Heart left ventricle (tissue), 16 donors: ENCODE measurements around the gene RNF150. TPM values are rescaled to one million over a fixed set of nuclear protein-coding genes. Genes with fewer than 3 reads are reported as not detected.

Experiments
- ATAC-seq, 4 donors: fragments of 200-7000 bp; cut with Tn5 transposase; one replicate each; pipeline ENCODE4 v1.9.1; 2020 to 2022; ENCODE audit warnings: moderate library complexity in 4 of 4, mild to moderate bottlenecking in 3 of 4, moderate number of reproducible peaks in 1 of 4
- DNase-seq, 5 donors: peaks; one replicate each; pipeline ENCODE4 v3.0.0-alpha.2; 2020
- H3K27ac ChIP-seq, 12 donors: fragments of 200-600 bp; sonication (generic) in 4 of 12; one replicate each; pipeline versions ENCODE4 v1.5.0 to v1.8.0; 2016 to 2022; ENCODE audit warnings: mild to moderate bottlenecking in 2 of 12
- H3K27me3 ChIP-seq, 9 donors: fragments of 200-600 bp; sonication (generic) in 2 of 9; one replicate each; pipeline versions ENCODE4 v1.5.1 to v1.8.0; 2016 to 2022; ENCODE audit warnings: mild to moderate bottlenecking in 3 of 9
- H3K36me3 ChIP-seq, 9 donors: fragments of 200-600 bp; sonication (generic) in 2 of 9; one replicate each; pipeline versions ENCODE4 v1.5.0 to v1.8.0; 2018 to 2022; ENCODE audit warnings: mild to moderate bottlenecking in 2 of 9
- H3K4me1 ChIP-seq, 12 donors: fragments of 200-600 bp; sonication (generic) in 4 of 12; one replicate each; pipeline versions ENCODE4 v1.5.0 to v1.8.0; 2016 to 2022; ENCODE audit warnings: mild to moderate bottlenecking in 3 of 12
- H3K4me3 ChIP-seq, 12 donors: fragments of 200-600 bp; sonication (generic) in 4 of 12; one replicate each; pipeline versions ENCODE4 v1.5.0 to v1.8.0; 2017 to 2022; ENCODE audit warnings: mild to moderate bottlenecking in 9 of 12, moderate library complexity in 4 of 12
- H3K9me3 ChIP-seq, 12 donors: fragments of 200-600 bp; sonication (generic) in 4 of 12; one replicate each; pipeline versions ENCODE4 v1.5.0 to v1.8.0; 2016 to 2022; ENCODE audit warnings: mild to moderate bottlenecking in 1 of 12
- POLR2A ChIP-seq, 2 donors: fragments of 450-650 bp; IDR thresholded peaks; one replicate each; pipeline ENCODE4 v1.6.1; 2017; ENCODE audit warnings: antibody characterized with exemption in 2 of 2, mild to moderate bottlenecking in 2 of 2, moderate library complexity in 2 of 2
- WGBS, 4 donors: extraction: QIAGEN DNeasy Blood & Tissue Kit in 2 of 4; methylation state at CpG; one replicate each; pipeline versions ENCODE4 v1.1.5 to v1.1.7; 2013 to 2018; 5-methylcytosine and 5-hydroxymethylcytosine counted together
- intact Hi-C, 10 donors: fragments of 100-400 bp; cut with DNase I; formaldehyde crosslinking; loops; one replicate each; pipeline versions ENCODE4 v1.11.1 to v1.14.2; 2022
- polyA plus RNA-seq, 2 donors: library from polyadenylated mRNA; stranded (reverse); fragments of 200-250 nt; gene quantifications; one replicate each; pipeline ENCODE4 v1.2.3, GENCODE V29; 2013
- total RNA-seq, 9 donors: library from RNA; depleted of rRNA in 2 of 9; stranded (reverse); fragments of >200 nt in 2 of 9; fragmentation: NEBNext Ultra II Directional in 3 of 9; extraction: Animal tissue kit (Norgen Biotek cat#: 25700) in 3 of 9; gene quantifications; one replicate each; pipeline versions ENCODE4 v1.1.0 to v1.2.4, GENCODE V29; 2016 to 2023
- TF ChIP-seq, protein P1 (sequence below), 12 donors: fragments of 200-600 bp; sonication (generic) in 4 of 12; IDR thresholded peaks; one replicate each; pipeline versions ENCODE4 v1.5.0 to v1.8.0; 2018 to 2022; ENCODE audit warnings: antibody characterized with exemption in 12 of 12, mild to moderate bottlenecking in 5 of 12
- donor health status: ischemic (EF 13 %, LVEDD 7.1; RV severe dilation, severe dysfunction).
- donor health status: healthy with polysubstance abuse.
- donor health status: DM: no; HTN: yes; CAD: no.
- donor health status: DM: no; HTN: no; CAD: no.
- donor health status: ischemic (EF 25% LVEDD 6.9; RV normal size, moderate dysfunction).
- donor health status: ischemic (EF 25% LVEDD 5.7; RV mildly dilated, moderate dysfunction).
- donor health status: healthy.
- donor health status: DM: yes; HTN: yes; CAD: no.
- donor health status: ischemic (EF 35%, LVEDD 5.7; RV mildly dilated, moderate dysfunction).
- donor health status: nonischemic (EF 11% LVEDD 7.7; RV severe dilation, severe dysfunction).
- donor health status: DM: yes; HTN: yes; CAD: no.
- donor health status: PGD.
- donor health status: ischemic (EF 29% LVEDD 5.4; RV normal size, mild dysfunction).
- donor health status: nonischemic (EF 23%, LVEDD 6.1; RV moderate dilation, normal function).

RNF150 gene
- total and polyA plus RNA-seq, 11 donors = 11.9 to 146 (median 72.5) TPM

DNA sequence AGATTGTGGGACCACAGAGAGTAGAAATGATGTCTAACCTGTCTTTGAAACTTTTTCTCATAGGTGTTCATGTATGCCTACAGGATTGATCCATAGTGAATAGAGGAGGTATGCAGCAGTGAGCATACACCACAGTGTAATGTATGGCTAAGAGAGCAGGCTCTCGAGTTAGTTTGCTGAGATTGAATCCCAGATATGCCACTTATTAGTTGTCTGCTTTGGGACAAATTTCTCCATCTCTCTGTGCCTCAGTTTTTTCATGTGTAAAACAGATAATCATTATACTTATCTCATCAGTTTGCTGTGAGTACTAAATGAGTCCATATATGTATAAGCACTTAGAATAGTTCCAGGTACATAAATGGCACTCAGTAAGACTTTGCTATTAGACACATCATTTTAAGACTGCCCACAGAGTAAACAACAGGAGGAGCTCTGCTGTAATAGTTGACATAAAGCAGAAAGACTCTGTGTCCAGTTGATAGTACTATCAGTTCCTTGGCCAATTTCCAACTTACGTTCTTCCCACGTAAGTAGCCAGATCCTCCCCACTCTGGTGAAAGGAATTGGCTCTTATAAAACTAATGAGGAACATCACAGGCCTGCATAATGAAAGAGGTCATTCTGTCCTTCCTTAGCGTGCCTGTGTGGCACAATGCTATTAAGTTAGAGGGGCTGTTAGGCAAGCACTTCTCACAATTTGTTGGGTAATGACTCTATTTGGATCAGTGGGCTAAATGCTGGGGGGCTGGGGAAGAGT, 20.7 kb upstream of the RNF150 start:
- WGBS, 4 donors = 18 to 21% (median 19%) methylated on average over 4 of the region's 4 CpGs
- peaks cover 0 to 14% (median 2%) of the 10 kb centered on the region in 12 donors for H3K4me1 ChIP-seq
- peak overlapping the region in 9 of 12 donors; percentile 17 to 84 (median 50) for H3K27ac ChIP-seq
- peak in 1 of 2 donors; percentile 29 for TF ChIP-seq POLR2A (IDR thresholded peaks at IDR 0.05)
- TF ChIP-seq, protein P1, sequence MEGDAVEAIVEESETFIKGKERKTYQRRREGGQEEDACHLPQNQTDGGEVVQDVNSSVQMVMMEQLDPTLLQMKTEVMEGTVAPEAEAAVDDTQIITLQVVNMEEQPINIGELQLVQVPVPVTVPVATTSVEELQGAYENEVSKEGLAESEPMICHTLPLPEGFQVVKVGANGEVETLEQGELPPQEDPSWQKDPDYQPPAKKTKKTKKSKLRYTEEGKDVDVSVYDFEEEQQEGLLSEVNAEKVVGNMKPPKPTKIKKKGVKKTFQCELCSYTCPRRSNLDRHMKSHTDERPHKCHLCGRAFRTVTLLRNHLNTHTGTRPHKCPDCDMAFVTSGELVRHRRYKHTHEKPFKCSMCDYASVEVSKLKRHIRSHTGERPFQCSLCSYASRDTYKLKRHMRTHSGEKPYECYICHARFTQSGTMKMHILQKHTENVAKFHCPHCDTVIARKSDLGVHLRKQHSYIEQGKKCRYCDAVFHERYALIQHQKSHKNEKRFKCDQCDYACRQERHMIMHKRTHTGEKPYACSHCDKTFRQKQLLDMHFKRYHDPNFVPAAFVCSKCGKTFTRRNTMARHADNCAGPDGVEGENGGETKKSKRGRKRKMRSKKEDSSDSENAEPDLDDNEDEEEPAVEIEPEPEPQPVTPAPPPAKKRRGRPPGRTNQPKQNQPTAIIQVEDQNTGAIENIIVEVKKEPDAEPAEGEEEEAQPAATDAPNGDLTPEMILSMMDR (IDR thresholded peaks at IDR 0.05) = no peak
- intact Hi-C loops = loop anchor here in 4 of 10 donors (10.0 kb wide), 3 partner anchors 151 to 1691 kb away; partner anchors contain the start of gene INPP4B (in 2 of the 4)
- H3K4me3 ChIP-seq = no peak overlapping the region
- H3K9me3 ChIP-seq = no peaks in the 10 kb centered on the region
- no peaks in the 10 kb centered on the region for H3K36me3 ChIP-seq
- peak; percentile 86 to 92 (median 90) for ATAC-seq
- H3K27me3 ChIP-seq = no peaks in the 10 kb centered on the region
- peak in 1 of 5 donors; percentile 41 for DNase-seq

DNA sequence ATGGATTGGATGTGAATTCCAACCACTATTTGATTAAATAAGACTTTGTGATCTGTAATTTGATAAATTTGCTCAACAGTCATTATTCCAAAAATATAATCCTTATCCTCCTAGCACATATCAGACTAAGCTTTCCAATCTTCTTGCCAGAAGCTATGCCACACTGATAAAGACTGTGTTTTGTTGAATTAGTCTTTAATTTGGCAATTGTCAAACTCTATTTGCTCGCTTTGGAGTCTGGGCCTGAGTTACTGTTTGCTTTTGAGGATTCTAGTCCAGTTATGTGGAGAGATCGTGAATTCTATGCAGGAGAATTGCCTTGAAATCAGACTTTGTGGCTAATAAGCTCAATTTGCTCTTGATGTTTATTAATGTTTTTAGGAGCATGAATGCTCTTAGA, 10.9 kb upstream of the RNF150 start:
- 85 to 96% (median 87%) methylated on average over 2 of the region's 2 CpGs for WGBS, 4 donors

DNA sequence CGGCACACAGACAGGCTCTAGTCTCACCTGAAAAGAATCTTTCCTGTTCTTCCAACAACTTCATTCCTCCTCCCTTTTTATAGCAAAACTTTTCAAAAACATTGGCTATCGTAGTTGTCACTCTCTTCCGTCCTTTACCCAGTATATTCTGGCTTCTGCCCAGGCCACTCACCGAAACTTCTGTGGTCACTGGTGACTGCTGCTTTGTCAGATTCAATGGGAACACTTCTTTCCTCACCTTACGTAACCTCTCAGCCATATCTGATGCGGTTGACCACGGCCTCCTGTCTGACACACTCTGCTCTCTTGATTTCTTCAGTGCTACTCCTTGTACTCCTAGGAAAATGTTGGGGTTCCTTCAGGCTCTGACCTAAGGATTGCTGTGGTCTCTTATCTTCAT, 9.2 kb upstream of the RNF150 start:
- ATAC-seq (peak in 3 of 4 donors; percentile 22 to 60 (median 41)), DNase-seq (peak in 1 of 5 donors; percentile 30)
- TF ChIP-seq, protein P1 (IDR thresholded peaks at IDR 0.05) = no peak
- TF ChIP-seq POLR2A (IDR thresholded peaks at IDR 0.05) = no peak
- intact Hi-C loops = no loop called here
- WGBS, 4 donors = 53 to 73% (median 57%) methylated on average over 7 of the region's 7 CpGs
- no peaks in the 10 kb centered on the region for H3K36me3 ChIP-seq
- H3K27me3 ChIP-seq = no peaks in the 10 kb centered on the region
- H3K9me3 ChIP-seq = no peaks in the 10 kb centered on the region
- H3K4me3 ChIP-seq = no peak overlapping the region
- no peak overlapping the region for H3K27ac ChIP-seq
- peaks cover 0 to 9% (median 2%) of the 10 kb centered on the region in 12 donors for H3K4me1 ChIP-seq

More for the DNA sequence above, 10.9 kb upstream of the RNF150 start:
- TF ChIP-seq POLR2A (IDR thresholded peaks at IDR 0.05) = no peak
- TF ChIP-seq, protein P1 (IDR thresholded peaks at IDR 0.05) = no peak
- no peak for ATAC-seq
- H3K27ac ChIP-seq = no peak overlapping the region
- intact Hi-C loops = no loop called here
- no peaks in the 10 kb centered on the region for H3K27me3 ChIP-seq
- peaks cover 0 to 9% (median 2%) of the 10 kb centered on the region in 12 donors for H3K4me1 ChIP-seq
- no peak for DNase-seq
- H3K4me3 ChIP-seq = no peak overlapping the region
- no peaks in the 10 kb centered on the region for H3K9me3 ChIP-seq
- H3K36me3 ChIP-seq = no peaks in the 10 kb centered on the region

DNA sequence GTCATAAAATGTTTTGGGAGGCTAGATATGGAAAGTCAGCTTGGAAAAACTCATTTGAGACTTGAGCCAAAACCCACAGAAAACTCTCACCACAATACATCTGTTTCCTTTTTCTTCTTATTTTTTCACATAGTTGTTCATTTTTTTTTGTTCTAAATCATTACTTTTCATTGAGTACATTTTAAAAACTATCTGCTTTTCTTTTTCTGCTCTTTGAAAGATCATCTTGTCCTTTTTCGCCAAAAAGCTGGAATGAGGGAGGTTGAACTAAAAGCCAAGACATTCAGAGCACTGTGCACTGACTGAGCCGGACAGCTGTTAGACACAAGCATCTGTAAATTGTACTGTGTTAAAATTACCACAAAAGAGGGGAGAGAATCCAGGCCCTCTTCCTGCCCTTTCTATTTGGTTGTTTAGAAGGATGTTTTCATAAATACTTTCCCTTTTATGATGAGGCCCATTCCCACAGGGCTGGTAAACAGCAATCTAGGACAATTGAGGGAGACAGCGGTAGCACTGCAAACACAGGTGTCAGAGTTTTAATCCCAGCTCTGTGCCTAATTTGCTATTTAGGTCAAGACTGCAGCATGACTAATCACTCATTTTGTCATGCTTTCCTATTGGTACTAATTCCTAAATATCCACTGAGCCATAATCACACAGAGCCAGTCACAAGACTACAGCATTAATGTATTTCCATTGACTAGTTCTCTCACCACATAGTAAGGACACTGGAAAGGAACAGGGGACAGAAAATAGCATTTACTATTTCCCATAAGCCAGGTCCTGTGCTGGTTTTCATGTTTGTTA, 7.3 kb upstream of the RNF150 start:
- TF ChIP-seq POLR2A (IDR thresholded peaks at IDR 0.05) = no peak
- TF ChIP-seq, protein P1 (IDR thresholded peaks at IDR 0.05) = no peak
- intact Hi-C loops = no loop called here
- H3K27me3 ChIP-seq = peaks cover 0 to 15% (median 0%) of the 10 kb centered on the region in 9 donors
- no peaks in the 10 kb centered on the region for H3K9me3 ChIP-seq
- 65 to 79% (median 78%) methylated on average over 3 of the region's 3 CpGs for WGBS, 4 donors
- no peak for DNase-seq
- peak; percentile 8 to 48 (median 38) for ATAC-seq
- no peaks in the 10 kb centered on the region for H3K36me3 ChIP-seq
- peaks cover 0 to 9% (median 2%) of the 10 kb centered on the region in 12 donors for H3K4me1 ChIP-seq
- H3K4me3 ChIP-seq = no peak overlapping the region
- H3K27ac ChIP-seq = peak overlapping the region in 6 of 12 donors; percentile 1 to 49 (median 28)
